Measurements from ENCODE around the gene TRIM71. TPM values are rescaled to one million over a fixed set of nuclear protein-coding genes. Genes with fewer than 3 reads are reported as not detected.

The TRIM71 gene
- 11.5 and 14.5 TPM in 2 replicates for total RNA-seq
- 1.9 and 2.5 TPM in 2 replicates for polyA plus RNA-seq

DNA sequence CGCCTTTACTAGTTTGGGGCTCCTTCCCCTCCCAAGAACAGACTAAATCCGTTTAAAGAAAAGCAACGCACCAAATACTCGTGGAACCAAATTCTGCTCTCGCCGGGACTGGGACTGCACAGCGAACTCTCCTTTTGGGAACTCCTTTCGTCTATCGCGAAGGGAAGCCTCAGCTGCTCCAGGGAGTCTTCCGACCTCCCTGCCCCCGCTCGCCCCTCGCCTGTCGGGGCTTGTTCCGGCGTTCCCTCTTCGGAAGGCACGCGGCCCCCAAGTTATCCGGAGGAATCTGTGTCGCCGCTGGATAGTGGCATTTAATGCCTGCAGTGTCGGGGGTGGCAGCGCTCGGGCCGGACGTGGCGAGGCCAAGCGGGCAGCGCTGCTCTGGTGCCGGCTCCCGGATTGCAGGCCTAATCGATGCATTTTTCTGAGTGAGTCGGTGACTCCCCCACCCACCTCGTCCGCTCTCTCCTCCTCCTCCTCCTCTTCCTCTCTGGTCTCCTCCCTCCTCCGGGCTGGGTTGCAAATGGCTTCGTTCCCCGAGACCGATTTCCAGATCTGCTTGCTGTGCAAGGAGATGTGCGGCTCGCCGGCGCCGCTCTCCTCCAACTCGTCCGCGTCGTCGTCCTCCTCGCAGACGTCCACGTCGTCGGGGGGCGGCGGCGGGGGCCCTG lies at the start of gene TRIM71:
TRIM71 (plus strand) TSS at position 440 of the 671 bp plus-strand sequence; CDS start at position 524, 84 bp downstream.
- Histone ChIP-seq H2AFZ (peak within 1 kb of the TSS; percentile 84), H3K27me3 (peaks cover 17% of the 10 kb centered on the region), H3K4me2 (peak within 1 kb of the TSS; percentile 87), H3K79me2 (peaks cover 49% of the 10 kb centered on the region), H3K4me3 (peak within 1 kb of the TSS; percentile 84), H3K4me1 (ENCODE audit: insufficient read depth) (peaks cover 30% of the 10 kb centered on the region), H3K36me3 (replicated peaks; ENCODE audit: insufficient read depth, low read depth) (no peaks in the 10 kb centered on the region), H3K9me2 (replicated peaks; ENCODE audit: insufficient read depth) (no peaks in the 10 kb centered on the region), H4K20me1 (ENCODE audit: insufficient read depth, poor library complexity, severe bottlenecking) (peaks cover 8% of the 10 kb centered on the region), H3K27ac (peak within 1 kb of the TSS; percentile 95), H3K9me3 (ENCODE audit: low read depth) (no peaks in the 10 kb centered on the region)
- under 1% methylated on average over 53 of the region's 59 CpGs for WGBS (ENCODE audit: low lambda C conversion rate, missing lambda C conversion rate)
- TF ChIP-seq EZH2phosphoT487 (IDR thresholded peaks at IDR 0.05; ENCODE audit: low read depth, severe bottlenecking, unreplicated experiment) (no peak), EZH2 (IDR thresholded peaks at IDR 0.05; ENCODE audit: borderline replicate concordance) (no peak), CTCF (IDR thresholded peaks at IDR 0.05; ENCODE audit: poor library complexity) (no peak)
- peak; percentile 32 for DNase-seq (ENCODE audit: low spot score)

- Histone ChIP-seq H3K4me1 (ENCODE audit: insufficient read depth) (no peaks in the 10 kb centered on the region), H3K9me3 (ENCODE audit: low read depth) (no peaks in the 10 kb centered on the region)
- TF ChIP-seq CTCF (IDR thresholded peaks at IDR 0.05; ENCODE audit: poor library complexity) (no peak), EZH2 (IDR thresholded peaks at IDR 0.05; ENCODE audit: borderline replicate concordance) (no peak), EZH2phosphoT487 (IDR thresholded peaks at IDR 0.05; ENCODE audit: low read depth, severe bottlenecking, unreplicated experiment) (no peak)
These were observed 39.4 kb upstream of the TRIM71 start for GRCh38 chr3:32778389-32778788.

DNA sequence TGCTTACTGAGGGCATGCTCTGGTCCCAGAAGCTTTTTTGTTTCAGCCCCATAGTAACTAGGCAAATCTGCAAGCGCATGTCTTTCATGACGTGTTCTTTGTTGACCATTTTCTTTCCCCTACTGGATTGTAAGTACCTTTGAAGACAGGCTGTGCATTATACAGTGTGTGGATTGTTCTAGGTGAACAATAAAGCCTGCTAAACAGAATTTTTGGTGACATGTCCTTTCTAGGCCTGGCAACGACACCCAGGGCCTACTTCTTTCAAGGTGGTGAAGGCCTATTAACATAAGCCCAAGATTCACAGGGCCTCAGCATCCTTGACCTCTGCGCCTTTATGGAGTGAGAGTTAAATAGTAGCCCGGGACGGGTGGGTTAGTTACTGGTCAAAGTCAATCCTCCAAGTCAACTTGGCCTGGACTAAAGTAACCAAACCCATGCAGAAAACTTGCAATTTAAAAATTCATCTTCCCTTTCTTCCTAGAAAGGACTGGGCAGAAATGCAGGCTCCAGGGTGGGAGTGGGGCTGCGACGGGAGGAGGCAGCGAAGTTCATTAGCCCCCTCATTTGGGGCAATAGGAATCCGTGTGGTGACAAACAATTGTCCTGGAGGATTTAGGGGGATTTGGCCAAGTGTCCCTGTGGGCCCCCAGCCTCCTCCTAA lies 37.6 kb upstream of the TRIM71 start:
- no peak for DNase-seq (ENCODE audit: low spot score)
- Histone ChIP-seq H3K27me3 (no peaks in the 10 kb centered on the region), H4K20me1 (ENCODE audit: insufficient read depth, poor library complexity, severe bottlenecking) (no peaks in the 10 kb centered on the region), H3K4me3 (no peak overlapping the region), H3K36me3 (replicated peaks; ENCODE audit: insufficient read depth, low read depth) (no peaks in the 10 kb centered on the region), H3K9me2 (replicated peaks; ENCODE audit: insufficient read depth) (no peaks in the 10 kb centered on the region), H3K9me3 (ENCODE audit: low read depth) (no peaks in the 10 kb centered on the region), H2AFZ (peak overlapping the region; percentile 71), H3K79me2 (no peaks in the 10 kb centered on the region), H3K4me2 (peak overlapping the region; percentile 89), H3K27ac (peak overlapping the region; percentile 93), H3K4me1 (ENCODE audit: insufficient read depth) (no peaks in the 10 kb centered on the region)
- TF ChIP-seq CTCF (IDR thresholded peaks at IDR 0.05; ENCODE audit: poor library complexity) (no peak), EZH2phosphoT487 (IDR thresholded peaks at IDR 0.05; ENCODE audit: low read depth, severe bottlenecking, unreplicated experiment) (no peak), EZH2 (IDR thresholded peaks at IDR 0.05; ENCODE audit: borderline replicate concordance) (no peak)
- 46% methylated on average over 9 of the region's 10 CpGs for WGBS (ENCODE audit: low lambda C conversion rate, missing lambda C conversion rate)

More at GRCh38 chr3:32778389-32778788, 39.4 kb upstream of the TRIM71 start:
- no peak overlapping the region for H3K4me3 ChIP-seq
- H4K20me1 ChIP-seq (ENCODE audit: insufficient read depth, poor library complexity, severe bottlenecking), result no peaks in the 10 kb centered on the region
- no peaks in the 10 kb centered on the region for H3K79me2 ChIP-seq
- no peaks in the 10 kb centered on the region for H3K27me3 ChIP-seq
- 92% methylated on average over 4 of the region's 4 CpGs for WGBS (ENCODE audit: low lambda C conversion rate, missing lambda C conversion rate)
- H3K4me2 ChIP-seq, result no peak overlapping the region
- no peaks in the 10 kb centered on the region for H3K9me2 ChIP-seq (replicated peaks; ENCODE audit: insufficient read depth)
- no peak overlapping the region for H3K27ac ChIP-seq
- H2AFZ ChIP-seq, result no peak overlapping the region
- DNase-seq (ENCODE audit: low spot score), result no peak
- H3K36me3 ChIP-seq (replicated peaks; ENCODE audit: insufficient read depth, low read depth), result no peaks in the 10 kb centered on the region
